22Rv1 (cell line): ENCODE results near the gene NHERF2.

Experiments used
- H3K27ac ChIP-seq: fragments of 450-650 bp; 2 replicates; pipeline ENCODE4 v1.5.1; 2017
- ZFX ChIP-seq: fragments of 450-650 bp; IDR thresholded peaks from 2 replicates; pipeline ENCODE4 v1.6.1; 2017; ENCODE audit warnings: antibody characterized with exemption, borderline replicate concordance
- TF ChIP-seq, protein P1 (sequence below): fragments of 450-650 bp; IDR thresholded peaks from 2 replicates; pipeline ENCODE4 v1.5.1; 2017; ENCODE audit warnings: mild to moderate bottlenecking

The NHERF2 gene

GRCh38 chr16:2074071-2074470, 47.4 kb downstream of the NHERF2 start:
- TF ChIP-seq, protein P1, sequence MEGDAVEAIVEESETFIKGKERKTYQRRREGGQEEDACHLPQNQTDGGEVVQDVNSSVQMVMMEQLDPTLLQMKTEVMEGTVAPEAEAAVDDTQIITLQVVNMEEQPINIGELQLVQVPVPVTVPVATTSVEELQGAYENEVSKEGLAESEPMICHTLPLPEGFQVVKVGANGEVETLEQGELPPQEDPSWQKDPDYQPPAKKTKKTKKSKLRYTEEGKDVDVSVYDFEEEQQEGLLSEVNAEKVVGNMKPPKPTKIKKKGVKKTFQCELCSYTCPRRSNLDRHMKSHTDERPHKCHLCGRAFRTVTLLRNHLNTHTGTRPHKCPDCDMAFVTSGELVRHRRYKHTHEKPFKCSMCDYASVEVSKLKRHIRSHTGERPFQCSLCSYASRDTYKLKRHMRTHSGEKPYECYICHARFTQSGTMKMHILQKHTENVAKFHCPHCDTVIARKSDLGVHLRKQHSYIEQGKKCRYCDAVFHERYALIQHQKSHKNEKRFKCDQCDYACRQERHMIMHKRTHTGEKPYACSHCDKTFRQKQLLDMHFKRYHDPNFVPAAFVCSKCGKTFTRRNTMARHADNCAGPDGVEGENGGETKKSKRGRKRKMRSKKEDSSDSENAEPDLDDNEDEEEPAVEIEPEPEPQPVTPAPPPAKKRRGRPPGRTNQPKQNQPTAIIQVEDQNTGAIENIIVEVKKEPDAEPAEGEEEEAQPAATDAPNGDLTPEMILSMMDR = no peak
- no peak for TF ChIP-seq ZFX
- no peak overlapping the region for H3K27ac ChIP-seq

GRCh38 chr16:2075631-2076030, 48.9 kb downstream of the NHERF2 start:
- H3K27ac ChIP-seq = no peak overlapping the region
- TF ChIP-seq, protein P1 = no peak
- no peak for TF ChIP-seq ZFX

DNA sequence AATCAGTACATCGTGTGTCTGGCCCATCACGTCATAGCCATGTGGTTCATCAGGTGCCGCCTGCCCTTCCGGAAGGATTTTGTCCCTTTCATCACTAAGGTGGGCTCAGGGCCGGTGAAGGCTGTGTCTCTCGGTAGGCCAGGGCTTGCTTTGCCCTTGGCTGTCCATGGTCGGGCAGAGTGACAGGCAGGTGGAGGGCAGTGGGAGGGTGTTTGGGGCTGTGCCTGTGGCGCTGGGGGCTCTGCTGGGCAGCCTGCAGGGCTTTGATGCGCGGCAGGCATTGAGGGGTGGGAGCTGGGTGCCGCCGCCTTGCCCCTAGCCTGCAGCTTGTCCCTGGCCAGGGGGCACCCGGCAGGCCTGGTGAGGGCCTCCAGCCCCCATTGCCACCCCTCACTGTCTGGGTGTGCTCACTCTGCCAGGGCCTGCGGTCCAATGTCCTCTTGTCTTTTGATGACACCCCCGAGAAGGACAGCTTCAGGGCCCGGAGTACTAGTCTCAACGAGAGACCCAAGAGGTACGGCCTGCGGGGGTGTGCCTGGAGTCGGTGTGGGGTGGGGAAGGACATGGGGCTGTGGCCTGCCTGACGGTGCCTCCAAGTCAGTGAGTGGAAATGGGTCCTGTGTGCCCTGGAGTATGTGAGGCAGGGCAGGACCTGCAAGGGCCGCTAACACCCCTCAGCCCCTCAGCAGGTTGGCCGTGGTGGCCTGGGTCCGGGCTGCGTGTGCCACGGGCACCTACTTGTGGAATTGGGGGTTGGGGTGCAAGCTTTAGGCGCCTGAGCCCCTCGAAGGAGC, 49.6 kb downstream of the NHERF2 start:
- H3K27ac ChIP-seq = no peak overlapping the region

DNA sequence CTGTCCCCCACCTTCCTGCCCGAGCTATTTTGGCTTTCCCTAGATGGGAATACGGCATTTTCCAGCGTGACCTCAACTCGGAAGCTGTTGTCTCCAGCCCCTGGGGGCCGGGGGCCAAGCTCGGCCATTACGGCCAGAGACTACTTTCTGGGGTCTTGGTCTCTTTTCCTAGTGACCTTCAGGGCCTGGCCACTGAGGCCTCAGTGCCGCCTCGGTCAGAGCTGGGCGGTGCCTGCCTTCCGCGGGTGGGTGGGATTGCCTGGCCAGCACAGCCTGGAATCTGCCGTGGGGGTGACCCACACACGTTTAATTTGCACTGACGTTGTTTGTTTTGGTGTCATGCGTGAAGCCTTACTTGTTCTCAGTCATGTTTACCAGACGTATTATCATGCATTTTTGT, 50.3 kb downstream of the NHERF2 start:
- TF ChIP-seq, protein P1 = no peak
- TF ChIP-seq ZFX = no peak
- no peak overlapping the region for H3K27ac ChIP-seq

More for the DNA sequence above, 49.6 kb downstream of the NHERF2 start:
- TF ChIP-seq, protein P1 = no peak
- no peak for TF ChIP-seq ZFX

- no peak overlapping the region for H3K27ac ChIP-seq
- no peak for TF ChIP-seq ZFX
- TF ChIP-seq, protein P1 = no peak
Observed at GRCh38 chr16:2077696-2078095, 51.0 kb downstream of the NHERF2 start.

- no peak for TF ChIP-seq ZFX
- TF ChIP-seq, protein P1 = no peak
- H3K27ac ChIP-seq = no peak overlapping the region
Observed at GRCh38 chr16:2078096-2078495, 51.4 kb downstream of the NHERF2 start.

- TF ChIP-seq ZFX = no peak
- TF ChIP-seq, protein P1 = no peak
- H3K27ac ChIP-seq = no peak overlapping the region
Observed at GRCh38 chr16:2078691-2079090, 52.0 kb downstream of the NHERF2 start.
